Measurements from ENCODE around the gene ADAMTS3.
"Not testable (repeated sequence)": the region's sequence is repeated elsewhere in the genome, so short reads cannot be mapped to it uniquely, and the experiment has no call there.

The ADAMTS3 gene

DNA sequence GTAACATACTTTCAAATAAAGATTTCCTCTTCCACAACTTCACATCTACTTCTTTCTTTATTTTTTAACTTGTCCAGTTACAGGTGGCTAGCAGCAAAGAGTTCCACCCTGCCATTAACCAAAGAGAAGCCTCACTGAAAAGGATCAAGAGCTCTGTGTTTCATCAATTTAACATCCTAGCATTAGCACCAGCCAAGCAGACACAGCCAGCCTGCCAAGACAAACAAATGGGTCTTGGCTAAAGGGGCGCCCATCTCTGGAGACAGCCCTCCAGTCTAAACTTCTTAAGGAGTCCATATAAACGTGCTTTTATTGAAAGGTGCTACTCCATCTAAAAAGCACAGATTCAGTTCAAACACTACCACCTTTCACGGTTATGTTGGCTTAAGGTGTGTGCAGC lies 105.3 kb downstream of the ADAMTS3 start:
- DNase-seq, result no peak

DNA sequence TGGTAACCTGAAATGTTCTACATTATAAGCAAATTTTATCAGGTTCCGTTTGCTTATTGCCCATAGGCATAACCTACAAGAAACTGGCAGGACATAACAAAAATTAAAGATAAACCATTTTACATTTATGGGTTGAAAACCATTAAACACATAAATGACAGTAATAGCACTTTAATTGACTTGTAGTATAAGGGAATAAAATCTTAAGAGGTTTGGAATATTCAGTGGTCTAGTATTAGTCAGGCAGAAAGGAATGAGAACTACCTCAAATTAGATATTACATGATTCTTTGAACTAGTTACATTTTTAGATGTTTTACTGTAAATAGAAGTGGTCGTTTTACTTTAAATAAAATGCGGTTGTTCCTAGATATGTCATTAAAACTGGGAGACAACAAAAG lies 111.9 kb downstream of the ADAMTS3 start:
- no peak for DNase-seq

DNA sequence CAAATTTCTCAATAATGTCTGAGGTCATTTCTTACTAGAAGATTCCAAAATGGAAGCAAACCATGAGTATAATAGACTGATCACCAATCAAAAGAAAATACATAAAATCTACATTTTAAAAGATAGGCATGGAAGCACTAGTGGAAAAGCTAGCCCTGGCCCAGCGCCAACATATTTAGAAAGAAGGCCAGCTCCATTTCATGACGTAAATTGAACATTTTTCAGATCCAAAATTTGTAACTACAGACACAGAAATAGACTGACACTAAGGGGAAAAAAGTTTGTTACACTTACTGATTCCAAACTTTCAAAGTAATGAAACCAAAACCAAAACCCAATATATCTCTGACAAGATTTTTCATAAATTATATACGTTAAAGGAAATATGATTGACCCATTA lies 117.7 kb downstream of the ADAMTS3 start:
- no peak for DNase-seq

DNA sequence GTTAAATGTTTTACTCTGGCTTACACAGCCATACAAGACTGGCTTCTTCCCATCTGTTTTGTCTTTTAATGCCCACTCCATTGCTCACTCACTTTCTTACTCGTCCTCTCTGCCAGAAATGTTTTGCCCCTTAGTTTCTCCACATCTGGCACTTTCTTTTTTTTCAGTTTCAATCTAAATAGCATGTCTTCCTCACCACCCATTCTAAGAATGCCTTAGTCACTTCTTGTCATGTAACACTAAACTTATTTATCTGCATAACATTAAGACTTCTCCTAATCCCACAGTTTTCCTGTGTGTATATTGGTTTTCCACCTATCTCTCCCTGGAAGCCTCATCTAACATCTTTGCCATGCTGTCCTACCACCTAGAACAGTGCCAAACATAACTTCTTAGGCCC lies 119.3 kb downstream of the ADAMTS3 start:
- no peak for DNase-seq

DNA sequence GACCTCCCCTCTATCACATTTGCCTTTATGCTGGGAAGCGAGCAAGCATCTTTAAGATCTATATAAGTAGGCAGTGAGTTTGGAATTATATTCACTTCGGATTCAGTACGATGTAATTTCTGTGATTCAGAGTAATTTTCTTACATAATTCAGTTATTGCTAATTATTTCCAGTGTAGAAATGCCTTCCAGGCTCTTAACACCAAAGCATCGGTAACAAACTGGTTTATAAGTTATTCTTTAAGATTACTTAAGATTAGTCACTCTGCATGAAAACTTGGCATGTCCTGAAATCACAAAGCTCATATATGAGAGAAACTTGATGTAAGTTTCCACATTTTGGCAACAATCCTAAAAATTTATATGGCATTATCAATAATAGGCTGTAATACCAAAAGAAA lies 120.8 kb downstream of the ADAMTS3 start:
- DNase-seq, result no peak

DNA sequence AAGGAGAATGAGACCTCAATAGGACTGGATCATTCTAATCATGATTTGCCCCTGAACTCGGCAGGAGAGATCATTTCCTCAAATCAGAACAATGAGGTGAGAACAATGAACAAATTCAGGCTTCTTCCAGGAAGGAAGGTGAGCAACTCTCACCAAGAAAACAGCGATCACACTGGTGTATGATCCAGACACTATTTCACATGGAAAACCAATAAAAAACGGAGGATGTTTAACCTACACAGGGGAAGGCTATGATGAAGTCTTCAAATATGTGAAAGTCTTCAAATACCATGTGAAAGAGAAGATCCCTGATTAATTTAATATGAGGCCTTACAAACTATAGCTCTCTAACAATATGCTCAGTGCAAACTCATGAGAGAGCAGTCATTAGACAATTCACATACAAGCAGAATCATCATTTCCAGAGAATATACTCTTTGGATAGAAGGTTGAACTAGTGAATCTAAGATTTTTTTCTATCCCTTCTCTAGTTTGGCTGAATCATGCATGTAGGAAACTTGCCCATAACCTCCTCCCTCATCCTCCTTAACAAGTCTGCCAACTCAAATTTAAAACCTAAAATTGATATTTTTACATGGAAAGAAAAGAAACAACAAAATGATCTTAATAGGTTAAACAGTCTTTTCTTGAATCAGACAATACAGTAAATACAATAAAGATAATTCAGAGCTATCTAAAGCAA lies 122.5 kb downstream of the ADAMTS3 start:
- DNase-seq, result no peak

DNA sequence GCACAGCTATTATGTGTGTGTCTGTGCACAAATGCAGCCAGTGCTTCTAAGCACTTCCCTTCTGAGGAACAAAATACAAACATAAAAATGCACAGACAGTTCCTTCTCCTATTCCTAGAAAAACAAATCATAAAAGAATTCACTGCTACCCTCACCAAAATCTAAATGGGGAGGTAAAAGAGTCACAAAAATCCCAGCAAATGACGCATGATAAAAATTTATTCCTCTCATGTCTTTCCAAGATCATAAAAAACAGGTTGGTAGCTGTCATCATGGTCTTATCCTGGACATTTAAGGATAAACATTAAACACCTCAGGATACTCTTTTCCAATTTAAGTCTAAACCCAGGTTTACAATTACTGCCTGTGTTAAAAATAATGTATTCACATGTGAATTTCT lies 124.9 kb downstream of the ADAMTS3 start:
- no peak for DNase-seq

DNA sequence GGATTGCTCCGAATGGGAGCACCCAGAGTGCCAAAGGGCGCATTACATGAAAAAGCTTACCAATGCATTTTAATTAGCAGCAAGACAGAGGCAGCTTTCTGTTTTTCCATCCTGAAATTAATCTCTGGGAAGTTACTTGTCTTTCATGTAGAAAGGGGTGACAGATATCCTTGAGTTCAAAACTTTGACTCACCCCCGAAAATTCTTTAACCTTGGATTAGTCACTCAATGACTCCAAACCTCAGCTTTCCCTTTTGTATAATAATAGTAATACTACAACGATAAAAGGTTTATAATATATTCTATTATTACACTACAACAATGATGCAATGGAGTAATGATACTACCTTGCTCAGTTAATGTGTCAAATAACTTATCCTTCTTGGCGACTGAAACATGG lies 126.3 kb downstream of the ADAMTS3 start:
- no peak for DNase-seq

DNA sequence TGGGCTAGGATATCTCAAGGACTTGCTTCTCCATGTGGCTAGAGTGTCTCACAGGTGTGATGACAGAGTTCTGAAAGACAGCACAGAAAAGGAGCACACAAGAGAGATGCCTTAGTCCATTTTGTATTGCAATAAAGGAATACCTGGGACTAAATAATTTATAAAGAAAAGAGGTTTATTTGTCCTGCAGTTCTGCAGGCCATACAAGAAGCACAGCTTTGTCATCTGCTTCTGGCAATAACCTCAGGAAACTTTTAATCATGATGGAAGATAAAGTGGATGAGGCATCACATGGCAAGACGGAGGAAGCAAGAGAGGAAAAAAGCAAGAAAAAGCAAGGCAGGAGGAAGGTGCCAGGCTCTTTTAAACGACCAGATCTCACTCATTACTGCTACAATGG lies 126.9 kb downstream of the ADAMTS3 start:
- no peak for DNase-seq

DNA sequence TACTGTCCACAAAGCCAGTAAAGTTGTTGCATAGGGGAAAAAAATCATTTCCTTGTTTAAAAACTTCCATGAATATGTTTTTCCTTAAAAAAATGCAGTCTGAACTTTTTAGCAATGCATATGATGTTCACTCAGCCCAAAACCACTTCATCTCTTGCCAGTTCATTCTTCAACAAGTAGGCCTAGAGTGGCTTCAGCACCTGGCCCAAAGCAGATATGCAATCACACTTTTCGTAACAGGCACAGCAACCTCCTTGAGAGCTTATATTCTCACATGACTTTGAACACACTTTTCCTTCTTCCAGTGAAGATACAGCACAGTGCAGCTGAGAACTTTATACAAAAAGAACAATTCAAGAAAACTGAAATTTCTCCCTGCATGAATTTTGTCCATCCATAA lies 128.6 kb downstream of the ADAMTS3 start:
- no peak for DNase-seq

DNA sequence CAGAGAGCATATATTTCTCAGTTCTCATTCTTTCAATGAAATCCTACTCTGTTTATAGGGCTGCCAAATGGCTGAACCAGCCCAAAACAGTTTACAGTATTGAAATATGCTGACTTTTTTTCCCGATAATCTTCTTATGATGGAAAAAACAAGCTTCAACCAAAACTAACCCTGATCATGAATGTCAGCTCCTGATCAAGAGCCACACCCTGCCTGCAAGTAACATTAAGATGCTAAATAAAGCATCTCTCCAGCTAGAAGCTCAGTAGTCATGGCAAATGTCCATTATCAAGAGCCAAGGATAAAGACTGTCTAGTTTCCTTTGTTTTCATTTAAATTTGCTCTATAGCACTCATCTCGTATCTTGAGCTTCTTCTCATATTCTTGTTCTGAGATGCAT lies 136.0 kb downstream of the ADAMTS3 start:
- DNase-seq, result no peak

DNA sequence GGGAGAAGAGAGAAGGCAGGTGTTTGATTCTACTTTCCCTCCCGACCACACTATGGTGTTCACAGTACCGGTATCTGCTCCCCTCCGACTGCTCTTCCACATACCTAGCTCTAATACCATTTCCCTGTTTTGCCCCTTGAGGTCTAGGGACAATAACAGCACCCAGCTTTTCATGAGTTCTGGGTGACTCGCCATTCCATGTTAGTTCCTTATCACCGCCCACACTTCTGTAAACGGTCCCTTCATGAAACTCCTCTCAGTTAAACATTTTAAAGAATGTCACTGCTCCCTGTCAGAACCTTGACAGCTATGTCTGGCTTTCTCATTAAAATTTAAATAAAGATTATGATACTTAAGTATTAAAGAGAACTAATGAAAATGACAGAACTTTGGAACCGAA lies 136.7 kb downstream of the ADAMTS3 start:
- DNase-seq, result no peak

DNA sequence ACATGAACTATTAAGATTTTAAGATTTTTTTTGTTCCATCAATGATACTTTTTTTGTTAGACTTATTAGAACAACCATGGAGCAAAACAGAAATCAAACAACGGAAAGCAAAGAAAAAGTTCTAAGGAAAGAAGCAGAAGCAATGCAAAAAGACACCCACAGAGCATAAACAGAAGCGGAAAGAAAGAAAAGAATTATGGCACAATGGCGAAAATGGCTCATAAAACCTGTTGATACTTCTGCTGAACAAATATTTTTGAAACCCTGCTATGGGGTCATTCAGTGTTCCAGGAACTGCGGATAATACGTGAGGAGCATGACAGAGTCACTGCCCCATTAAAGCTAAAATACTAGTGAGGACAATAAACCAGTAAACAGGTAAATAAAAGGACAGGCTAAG lies 138.0 kb downstream of the ADAMTS3 start:
- no peak for DNase-seq

DNA sequence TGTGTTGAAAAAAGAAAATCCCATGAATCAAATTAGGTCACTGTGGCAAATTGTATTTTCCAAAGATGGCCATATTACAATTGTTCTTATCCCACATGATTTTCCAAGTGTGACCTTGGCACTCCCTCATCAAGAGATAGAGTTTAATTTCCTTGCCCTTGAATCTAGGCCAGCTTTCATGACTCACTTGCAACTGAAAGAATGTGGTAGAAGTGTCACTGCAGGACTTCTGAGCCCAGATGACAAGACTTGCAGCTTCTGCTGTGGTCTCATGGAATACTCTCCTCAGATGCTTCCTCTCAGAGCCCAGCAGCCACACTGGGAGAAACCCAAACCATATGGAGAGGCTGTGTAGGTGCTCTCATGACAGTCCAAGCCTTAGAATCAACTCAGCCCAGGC lies 139.0 kb downstream of the ADAMTS3 start:
- no peak for DNase-seq

DNA sequence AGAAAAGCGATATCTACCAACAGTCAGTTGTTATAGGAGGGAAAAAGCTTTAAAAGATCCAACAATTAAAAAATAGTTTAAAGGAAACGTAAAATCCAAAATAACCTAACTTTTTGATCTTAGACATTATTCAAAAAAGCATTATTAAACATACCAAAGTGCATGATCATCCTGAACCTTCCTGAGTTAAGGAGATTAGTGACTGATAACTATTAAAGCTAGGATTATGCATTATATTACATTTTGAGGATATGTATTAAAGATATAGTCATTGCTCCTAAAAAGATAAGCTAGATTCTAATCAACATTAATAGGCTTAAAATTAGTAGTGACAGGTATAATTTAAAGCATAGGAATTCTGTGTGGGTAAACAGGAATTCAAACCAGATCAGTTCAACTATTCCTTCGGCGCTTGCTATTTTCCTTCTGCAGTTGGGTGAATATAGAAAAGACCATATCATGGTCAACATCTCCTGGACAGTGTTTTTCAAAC lies 139.6 kb downstream of the ADAMTS3 start:
- no peak for DNase-seq

DNA sequence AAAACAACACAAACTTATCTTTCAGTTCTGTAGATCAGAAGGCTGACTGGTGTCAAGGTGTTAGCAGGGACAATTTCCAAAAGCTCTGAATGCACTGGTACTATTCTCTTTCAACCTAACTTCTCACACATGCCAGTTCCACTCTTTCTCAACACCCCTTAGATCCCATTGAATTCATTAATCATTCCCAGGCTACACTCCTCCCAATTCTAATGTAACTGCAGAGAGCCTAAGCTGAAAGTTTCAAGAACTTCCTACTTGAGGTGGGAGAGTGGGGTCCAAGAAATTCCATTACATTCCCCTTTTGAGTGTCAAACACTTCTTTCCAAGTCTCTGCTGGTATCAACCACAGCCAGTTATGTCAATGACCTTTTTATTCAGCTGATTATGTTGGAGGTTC lies 142.0 kb downstream of the ADAMTS3 start:
- no peak for DNase-seq

DNA sequence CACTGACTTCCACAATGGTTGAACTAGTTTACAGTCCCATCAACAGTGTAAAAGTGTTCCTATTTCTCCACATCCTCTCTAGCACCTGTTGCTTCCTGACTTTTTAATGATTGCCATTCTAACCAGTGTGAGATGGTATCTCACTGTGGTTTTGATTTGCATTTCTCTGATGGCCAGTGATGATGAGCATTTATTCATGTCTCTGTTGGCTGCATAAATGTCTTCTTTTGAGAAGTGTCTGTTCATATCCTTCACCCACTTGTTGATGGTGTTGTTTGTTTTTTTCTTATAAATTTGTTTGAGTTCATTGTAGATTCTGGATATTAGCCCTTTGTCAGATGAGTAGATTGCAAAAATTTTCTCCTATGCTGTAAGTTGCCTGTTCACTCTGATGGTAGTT lies 143.1 kb downstream of the ADAMTS3 start:
- DNase-seq, result not testable (repeated sequence)

DNA sequence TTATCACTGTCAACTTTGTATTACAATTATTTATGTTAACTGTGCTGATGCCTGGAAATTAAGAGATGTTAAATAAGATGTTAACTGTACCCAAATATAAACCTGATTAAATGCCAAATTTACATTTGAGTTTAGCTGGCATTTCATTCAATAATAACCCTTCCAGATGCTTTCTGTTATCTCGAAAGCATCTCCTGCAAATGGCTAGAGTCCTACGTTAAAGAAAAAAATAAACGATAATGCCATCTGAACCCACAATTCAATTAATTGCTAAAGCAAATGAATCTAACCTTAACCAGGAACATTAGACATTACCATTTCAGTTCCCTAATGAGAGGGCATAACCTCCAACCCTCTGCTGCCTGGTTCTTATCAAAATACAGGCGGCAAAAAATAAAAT lies 145.0 kb downstream of the ADAMTS3 start:
- DNase-seq, result no peak

DNA sequence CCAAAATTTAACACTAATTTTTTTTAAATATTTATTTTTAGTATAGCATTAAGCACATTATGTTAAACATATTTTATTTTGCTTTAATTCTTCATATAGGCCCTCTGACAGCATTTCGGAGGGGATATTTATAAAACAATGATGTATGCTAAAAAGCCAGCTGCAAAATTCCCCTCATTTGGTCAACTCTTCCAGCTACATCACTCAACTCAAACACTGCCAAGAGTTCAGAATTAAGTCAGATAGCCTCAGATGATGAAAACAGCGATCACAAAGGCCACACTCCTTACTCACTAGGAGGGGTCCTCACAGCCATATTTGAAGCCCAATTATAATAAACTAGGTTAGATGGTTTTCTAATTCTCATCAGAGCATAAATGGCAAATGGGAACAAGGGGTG lies 146.6 kb downstream of the ADAMTS3 start:
- no peak for DNase-seq

DNA sequence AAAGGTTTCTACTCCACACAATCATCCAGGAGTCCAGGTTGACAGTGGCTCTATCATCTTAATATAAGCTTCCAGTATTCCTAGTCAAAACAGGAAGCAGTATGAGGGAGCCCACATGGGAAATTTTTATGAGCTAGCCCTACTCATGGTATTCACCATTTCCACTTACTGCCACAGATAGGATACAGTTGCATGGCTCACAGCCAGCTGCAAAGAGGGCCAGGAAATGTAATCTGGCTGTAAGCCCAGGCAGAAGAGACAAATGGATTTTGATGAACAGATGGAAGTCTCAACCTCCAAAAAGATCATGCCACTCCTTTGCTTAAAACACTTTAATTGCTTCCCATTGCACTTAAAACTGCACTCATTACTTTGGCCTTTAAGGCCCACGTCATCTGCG lies 150.6 kb downstream of the ADAMTS3 start:
- no peak for DNase-seq

DNA sequence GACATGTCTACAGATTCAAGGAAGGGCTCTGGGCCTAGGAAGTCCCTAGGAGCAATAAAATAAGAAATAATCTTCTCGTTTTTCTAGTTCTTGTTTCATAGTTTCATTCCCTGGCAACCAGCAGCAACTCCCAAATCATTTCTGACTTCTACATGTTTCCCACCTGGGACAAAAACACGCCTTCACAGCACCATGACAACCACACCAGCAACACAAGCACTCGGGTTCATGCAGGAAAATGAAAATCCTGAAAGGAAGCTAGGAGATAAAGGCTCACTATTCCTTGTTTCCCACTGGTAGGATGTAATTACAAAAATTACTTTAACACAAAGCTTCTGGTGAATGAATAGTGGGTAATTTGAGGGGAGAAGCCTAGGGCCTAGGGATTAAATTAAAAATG lies 158.9 kb downstream of the ADAMTS3 start:
- no peak for DNase-seq

DNA sequence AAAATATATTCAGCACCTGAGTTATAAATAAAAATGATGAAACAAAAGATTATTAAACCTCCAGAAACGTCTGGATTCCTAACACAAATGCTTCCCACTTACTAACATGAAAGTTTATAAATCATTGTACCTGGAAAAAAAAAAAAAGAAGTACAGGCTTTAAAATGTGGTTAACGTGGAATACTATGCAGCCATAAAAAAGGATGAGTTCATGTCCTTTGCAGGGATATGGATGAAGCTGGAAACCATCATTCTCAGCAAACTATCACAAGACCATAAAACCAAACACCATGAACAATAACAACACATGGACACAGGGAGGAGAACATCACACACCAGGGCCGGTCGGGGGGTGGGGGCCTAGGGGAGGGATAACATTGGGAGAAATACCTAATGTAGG lies 160.5 kb downstream of the ADAMTS3 start:
- DNase-seq, result no peak

DNA sequence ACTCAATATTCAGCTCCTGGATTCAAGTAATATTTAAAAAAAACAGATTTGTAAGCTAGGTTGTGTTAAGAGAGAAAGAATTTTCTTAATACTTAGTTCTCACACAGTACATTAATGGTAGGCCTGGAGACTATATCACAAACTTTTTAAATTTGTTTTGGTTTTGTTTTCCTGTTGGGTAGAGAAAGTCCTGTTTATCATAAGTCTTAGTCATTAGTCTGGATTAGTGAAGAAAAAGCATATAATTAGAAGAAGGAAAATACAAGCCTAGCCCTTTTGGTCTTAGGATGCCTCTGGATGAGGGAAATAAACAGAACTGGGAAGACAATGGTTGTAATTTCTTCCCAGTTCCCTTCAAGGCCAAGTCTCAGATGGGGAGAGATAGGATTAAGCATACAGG lies 163.6 kb downstream of the ADAMTS3 start:
- no peak for DNase-seq

DNA sequence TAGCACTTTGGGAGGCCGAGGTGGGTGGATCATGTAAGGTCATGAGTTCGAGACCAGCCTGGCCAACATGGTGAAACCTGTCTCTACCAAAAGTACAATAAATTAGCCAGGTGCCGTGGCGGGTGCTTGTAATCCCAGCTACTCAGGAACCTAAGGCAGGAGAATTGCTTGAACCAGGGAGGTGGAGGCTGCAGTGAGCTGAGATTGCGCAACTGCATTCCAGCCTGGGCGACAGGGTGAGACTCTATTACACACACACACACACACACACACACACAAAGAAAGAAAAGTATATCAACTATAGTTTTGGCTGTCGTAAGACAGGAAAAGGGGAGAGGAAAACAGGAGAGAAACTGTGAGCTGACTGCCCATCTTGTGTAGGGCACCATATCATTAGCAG lies 171.7 kb downstream of the ADAMTS3 start:
- no peak for DNase-seq

DNA sequence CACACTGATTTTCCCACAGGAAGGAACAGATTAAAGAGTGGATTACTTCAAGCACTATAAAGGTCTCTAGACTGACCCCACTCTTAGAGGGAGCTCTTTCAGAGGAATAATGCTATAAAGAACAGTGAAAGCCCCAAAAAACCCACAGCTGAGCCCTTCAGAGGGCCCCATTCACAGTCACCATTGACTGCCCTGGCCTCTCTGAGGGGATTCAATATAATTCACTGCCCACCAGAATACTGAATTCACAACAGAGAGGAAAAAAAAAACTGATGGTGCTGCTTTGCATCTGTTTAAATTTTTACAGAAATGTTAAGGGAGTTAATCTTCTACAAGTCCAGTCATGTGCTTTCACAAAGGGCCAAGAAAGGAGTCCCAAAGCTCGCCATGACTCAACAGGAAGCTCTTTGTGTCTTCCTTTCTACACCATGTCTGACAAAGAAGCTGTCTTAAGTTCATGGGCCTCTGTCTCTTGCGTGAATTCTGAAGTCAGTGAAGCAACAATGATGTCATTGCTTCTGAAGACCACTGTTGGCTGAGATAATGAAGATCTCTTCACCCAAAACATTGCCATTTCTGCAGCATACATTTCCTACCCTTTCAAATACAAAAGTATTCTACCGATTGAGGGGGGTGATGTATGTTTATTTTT lies 174.9 kb downstream of the ADAMTS3 start:
- DNase-seq, result no peak

Measured in activated CD4-positive, alpha-beta T cell treated with anti-CD3 and anti-CD28 coated beads for 48 hours (primary cell).